AG10803 (cell line): ENCODE data around the gene DNTTIP2.
A peak's percentile ranks its signal among the peaks of the same experiment; 100 is the strongest.
"Not testable (repeated sequence)": the region's sequence is repeated elsewhere in the genome, so short reads cannot be mapped to it uniquely, and the experiment has no call there.

Experiments used
- DNase-seq: peaks from one replicate; pipeline ENCODE4 v3.0.0; 2010; ENCODE audit warnings: low read depth
- H3K4me3 ChIP-seq: 2 replicates; pipeline ENCODE4 v1.5.1; 2011; ENCODE audit warnings: mild to moderate bottlenecking, low read length, control low read depth
- TF ChIP-seq, protein P1 (sequence below): conservative IDR thresholded peaks from 2 replicates; pipeline ENCODE4 v1.5.1; 2011; ENCODE audit warnings: mild to moderate bottlenecking, low read length, control low read depth, inconsistent platforms

DNTTIP2 gene

DNA sequence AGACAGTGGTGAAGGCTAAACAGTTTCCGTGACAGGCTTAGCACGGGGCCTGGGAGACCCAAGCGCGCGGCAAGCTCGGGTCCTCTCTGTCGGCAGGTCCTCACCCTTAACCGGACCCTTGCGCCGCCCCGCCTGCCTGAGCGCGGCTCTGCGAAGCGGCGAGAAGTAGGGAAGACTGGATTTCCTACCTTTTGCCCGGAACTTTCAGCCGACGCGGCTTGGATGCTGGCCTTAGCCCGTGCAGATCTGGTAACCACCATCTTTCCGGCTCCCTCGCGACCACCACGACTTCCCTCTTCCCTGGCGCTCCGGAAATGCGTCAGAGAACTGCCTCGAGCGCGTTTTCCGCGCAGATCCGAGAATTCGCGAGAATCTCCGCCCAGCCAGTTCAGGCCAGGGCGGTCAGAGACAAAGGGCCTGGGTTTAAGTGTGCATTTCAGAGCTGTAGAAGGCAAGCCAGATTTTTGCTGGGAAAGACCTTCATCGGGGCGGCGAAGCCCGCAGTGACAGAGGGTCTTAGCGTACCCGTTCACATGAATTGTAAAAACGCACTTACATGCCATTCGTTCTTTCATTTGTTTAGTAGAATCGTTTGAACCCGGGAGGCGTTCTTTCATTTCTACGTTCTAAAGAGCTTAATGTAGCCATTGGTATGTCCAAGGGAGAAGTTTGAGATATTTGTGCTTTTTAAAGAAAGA, at the start of gene DNTTIP2:
DNTTIP2 (minus strand) TSS at position 318 of the 698 bp plus-strand sequence; CDS start at position 260, 58 bp downstream.
- peak within 1 kb of the TSS; percentile 94 for H3K4me3 ChIP-seq
- peak; percentile 85 for DNase-seq
- TF ChIP-seq, protein P1, sequence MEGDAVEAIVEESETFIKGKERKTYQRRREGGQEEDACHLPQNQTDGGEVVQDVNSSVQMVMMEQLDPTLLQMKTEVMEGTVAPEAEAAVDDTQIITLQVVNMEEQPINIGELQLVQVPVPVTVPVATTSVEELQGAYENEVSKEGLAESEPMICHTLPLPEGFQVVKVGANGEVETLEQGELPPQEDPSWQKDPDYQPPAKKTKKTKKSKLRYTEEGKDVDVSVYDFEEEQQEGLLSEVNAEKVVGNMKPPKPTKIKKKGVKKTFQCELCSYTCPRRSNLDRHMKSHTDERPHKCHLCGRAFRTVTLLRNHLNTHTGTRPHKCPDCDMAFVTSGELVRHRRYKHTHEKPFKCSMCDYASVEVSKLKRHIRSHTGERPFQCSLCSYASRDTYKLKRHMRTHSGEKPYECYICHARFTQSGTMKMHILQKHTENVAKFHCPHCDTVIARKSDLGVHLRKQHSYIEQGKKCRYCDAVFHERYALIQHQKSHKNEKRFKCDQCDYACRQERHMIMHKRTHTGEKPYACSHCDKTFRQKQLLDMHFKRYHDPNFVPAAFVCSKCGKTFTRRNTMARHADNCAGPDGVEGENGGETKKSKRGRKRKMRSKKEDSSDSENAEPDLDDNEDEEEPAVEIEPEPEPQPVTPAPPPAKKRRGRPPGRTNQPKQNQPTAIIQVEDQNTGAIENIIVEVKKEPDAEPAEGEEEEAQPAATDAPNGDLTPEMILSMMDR = no peak

DNA sequence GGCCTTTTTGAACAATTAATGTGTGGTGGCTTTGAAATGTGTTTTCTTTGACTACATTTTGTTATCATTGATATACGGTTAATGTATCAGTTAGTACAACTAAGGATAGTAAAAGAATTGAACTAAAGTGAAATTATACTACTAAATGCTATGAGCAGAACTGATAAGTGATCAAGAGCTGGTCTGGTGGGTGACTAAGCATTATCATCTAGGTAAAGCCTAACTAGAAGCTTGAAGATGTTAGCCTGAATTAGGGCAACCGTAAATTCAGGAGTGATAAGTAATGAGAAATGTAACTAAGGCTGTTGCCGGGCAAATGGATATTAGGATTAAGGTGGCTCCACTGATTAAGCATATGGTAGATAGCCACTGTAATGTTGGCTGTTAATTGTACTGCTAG, 46.2 kb upstream of the DNTTIP2 start:
- no peak for DNase-seq
- TF ChIP-seq, protein P1 = no peak
- H3K4me3 ChIP-seq = no peak overlapping the region

GRCh38 chr1:93919780-93920179, 40.8 kb upstream of the DNTTIP2 start:
- no peak overlapping the region for H3K4me3 ChIP-seq
- TF ChIP-seq, protein P1 = no peak
- DNase-seq = no peak

DNA sequence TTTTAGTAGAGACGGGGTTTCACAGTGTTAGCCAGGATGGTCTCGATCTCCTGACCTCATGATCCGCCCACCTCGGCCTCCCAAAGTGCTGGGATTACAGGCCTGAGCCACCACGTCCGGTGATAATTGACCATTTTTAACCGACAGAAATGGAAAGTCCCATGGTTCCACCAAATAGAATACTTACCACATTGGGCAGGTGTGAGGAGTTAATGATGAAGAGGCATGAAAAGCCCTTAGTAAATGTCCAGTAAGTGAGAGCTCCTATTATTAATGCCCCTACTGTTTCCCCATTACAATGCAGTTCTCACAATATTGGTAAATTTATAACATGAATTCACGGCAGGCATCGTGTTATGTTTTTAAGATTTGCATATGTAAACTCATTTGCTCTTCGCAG, 38.3 kb upstream of the DNTTIP2 start:
- H3K4me3 ChIP-seq = no peak overlapping the region
- DNase-seq = no peak
- TF ChIP-seq, protein P1 = no peak

- not testable (repeated sequence) for DNase-seq, H3K4me3 ChIP-seq
Observed at GRCh38 chr1:93910880-93911279, 31.9 kb upstream of the DNTTIP2 start.

- DNase-seq = no peak
- no peak overlapping the region for H3K4me3 ChIP-seq
- TF ChIP-seq, protein P1 = no peak
Observed at GRCh38 chr1:93910305-93910704, 31.3 kb upstream of the DNTTIP2 start.

GRCh38 chr1:93909146-93910050, 30.4 kb upstream of the DNTTIP2 start, which contains the start of gene GCLM:
Gene GCLM, minus strand, starts transcription at chr1:93909430. Its CDS starts 267 bp downstream, at chr1:93909163.
- TF ChIP-seq, protein P1 = peak; percentile 65

More at GRCh38 chr1:93909146-93910050, 30.4 kb upstream of the DNTTIP2 start, which contains the start of gene GCLM:
- H3K4me3 ChIP-seq = peak within 1 kb of the TSS; percentile 96
- DNase-seq = peak; percentile 96
